ENCODE measurements around the gene C5orf34.
"Not testable (repeated sequence)": the region's sequence is repeated elsewhere in the genome, so short reads cannot be mapped to it uniquely, and the experiment has no call there.

Gene C5orf34, protein sequence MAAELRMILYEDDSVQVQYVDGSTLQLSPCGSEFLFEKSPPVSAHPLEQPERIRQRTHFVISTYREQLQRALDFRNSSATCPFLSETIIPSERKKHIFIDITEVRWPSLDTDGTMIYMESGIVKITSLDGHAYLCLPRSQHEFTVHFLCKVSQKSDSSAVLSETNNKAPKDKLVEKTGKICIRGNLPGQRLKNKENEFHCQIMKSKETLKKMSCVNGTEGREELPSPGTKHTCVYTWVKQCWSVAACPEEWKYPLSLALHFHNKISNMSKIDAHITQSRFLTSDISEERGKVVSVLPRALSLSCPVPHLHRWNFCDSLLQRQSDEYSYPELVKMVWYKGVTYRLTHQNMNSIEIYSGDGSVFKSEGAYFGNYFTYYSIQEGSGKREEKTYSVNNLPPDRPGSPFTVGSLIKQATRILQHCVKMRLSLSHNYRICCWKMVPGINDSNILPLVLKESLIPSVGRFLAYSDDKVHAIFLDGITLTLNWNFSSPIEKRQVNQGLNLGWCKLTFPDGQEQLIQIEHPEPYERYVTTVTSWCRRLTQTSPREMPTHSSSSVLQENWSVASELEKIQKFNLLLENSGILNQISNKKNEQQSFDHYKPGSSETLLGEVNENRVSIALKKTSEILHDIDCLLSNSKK

DNA sequence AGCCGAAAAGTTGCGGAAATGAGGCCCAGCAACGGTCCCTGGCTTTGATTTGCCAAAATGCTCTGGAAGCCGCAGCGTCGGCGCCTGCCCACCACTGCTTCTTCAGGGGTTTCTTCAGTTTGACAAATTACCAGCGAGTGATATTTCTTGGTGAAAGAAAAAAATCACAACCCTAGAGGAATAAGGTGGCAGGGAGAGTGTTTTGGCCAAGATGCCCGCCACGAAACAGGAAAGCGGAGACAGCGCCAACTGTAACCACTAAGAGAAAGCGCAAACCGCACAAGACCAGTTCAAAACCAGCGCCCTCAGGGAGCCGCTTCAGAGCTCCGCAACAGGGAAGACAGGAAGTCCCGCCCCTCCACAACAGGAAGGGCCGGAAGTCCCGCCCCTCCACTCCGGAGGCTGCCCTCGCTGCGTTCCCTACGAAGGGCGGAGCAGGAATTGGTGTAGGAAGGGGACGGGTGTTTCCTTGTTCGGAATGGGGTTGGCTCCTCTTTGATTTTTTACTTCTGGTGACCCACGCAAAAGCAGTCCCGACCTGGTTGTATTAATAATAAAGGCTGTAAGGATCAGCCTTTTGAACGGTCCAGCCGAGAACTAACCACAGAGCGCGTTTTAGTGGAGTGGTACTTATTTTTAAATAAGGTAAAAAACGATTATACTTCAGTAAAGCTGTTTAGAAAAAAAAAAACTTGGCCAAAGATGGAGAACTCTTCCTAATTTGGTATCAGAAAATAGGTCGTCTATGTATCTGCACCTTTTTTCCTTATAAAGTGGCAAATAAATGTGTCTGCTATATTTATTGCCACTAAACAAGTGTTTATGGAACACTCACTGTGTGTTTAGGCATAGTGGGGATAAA is at the start of gene C5orf34:
Gene C5orf34 (minus strand): TSS at position 333 of the 862 bp plus-strand sequence. CDS start 5,809 bp downstream, outside the sequence.
- DNase-seq, result peak; percentile 98

DNA sequence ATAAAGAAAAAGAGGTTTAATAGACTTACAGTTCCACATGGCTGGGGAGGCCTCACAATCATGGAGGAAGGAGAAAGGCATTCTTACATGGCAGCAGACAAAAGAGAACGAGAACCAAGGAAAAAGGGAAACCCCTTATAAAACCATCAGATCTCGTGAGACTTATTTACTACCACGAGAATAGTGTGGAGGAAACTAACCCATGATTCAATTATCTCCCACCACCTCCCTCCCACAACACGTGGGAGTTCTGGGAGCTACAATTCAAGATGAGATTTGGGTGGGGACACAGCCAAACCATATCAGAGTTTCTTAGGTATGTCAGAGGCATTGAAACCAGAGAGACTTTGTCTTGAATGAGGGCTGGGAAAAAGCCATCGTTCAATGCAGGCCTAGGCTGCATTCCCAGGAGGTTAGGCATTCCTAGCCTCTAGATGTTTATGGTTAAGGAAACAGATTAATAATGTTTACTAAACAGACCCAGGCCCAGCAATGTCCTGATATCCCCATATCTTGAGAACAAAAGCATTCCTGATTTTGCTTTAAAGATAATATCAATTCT is 49.4 kb upstream of the C5orf34 start:
- DNase-seq, result no peak

DNA sequence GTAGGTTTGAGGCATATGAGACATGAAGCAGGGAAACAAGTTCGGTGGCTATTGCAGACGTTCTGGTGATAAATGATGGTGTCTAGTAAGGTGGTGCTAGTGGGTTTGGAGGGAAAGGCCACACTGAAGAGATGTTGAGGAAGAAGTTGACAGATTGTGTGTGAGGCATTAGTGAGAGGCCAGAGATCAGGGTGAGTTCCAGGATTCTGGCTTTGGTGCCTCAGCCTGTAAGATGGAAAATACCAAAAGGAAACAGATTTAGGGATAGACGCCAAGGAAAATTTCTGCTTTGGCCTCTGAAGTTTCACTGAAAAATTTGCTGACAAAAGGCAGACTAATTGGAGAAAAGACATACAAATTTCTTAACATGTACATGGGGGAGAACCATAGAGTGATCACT is 48.4 kb upstream of the C5orf34 start:
- no peak for DNase-seq

DNA sequence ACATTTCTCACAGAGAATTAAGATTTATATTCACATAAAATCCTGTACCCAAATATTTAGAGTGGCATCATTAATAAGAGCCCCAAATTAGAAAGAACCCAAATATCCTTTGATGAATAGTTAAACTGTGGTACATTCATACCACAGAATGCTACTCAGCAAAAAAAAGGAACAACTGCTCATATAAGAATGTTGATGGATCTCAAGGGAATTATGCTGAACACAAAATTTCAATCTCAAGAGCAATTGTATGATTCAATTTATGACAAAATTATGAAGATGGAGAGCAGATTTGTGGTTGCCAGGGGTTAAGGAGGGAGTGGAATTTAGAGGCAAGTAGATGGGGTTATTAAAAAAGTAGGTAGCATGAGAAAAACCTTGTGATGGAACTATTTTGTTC is 46.4 kb upstream of the C5orf34 start:
- no peak for DNase-seq

DNA sequence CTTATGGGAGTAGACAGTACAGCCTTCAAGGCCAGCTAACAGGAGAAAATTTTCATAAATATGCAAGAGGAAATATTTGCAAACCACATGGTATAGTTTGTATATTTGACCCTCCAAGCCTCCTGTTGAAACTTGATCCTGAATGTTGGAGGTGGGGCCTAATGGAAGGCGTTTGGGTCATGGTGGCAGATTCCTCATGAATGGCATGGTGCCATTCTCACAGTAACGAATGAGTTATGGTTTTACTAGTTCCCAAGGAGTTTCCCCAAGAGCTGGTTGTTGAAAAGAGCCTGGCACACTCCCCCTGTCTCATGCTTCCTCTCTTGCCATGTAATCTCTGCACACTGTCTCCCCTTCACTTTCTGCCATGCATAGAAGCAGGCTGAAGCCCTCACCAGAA is 45.2 kb upstream of the C5orf34 start:
- DNase-seq, result no peak

DNA sequence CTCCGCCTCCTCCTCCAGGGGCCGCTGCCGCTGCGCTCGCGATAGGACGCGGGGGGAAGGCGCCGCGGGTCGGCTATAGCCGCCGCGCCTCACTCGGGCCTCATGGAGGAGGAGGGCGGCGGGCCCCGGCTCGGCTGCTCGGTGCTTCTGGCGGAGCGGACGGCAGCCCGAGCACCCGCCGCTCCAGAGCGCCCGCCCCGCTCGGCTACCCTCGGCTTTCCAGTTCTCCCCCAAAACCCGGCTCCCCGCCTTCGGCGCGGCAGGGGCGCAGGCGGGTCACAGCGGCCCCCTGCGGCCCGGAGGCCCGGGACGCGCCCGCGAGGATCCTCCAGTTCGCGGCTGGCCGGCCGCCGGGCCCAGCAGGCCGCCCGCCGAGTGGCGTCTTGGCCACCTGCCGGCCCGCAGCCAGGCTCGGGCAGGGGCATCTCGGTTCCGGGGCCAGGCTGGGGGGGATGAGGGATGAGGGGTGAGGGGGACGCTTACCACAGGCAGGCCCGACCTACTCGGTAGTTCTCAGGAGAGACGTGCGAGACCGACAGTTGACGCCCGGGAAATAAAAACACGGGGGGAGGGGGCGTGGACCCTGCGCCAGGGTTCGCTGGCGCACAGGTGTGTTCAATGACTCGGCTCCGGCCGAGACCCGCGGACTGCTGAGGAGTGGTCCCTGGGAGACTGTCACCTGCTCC is 42.1 kb upstream of the C5orf34 start, which contains the start of gene PAIP1:
Gene PAIP1 (minus strand): TSS at position 221 of the 686 bp plus-strand sequence. CDS start 231 bp downstream, outside the sequence.
- peak; percentile 85 for DNase-seq

DNA sequence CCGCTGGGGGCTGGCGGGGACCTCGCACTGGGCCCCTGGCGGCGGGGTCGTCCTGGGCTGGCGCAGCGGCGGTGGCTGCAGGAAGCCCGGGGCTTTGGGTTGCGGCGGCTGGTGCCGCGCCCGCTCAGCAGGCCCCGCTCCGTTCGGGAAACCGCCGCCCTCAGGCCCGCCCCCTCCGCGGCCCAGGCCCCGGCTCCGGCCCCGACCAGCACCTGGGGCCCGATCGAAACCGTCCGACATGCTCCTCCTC is 41.6 kb upstream of the C5orf34 start:
- not testable (repeated sequence) for DNase-seq

DNA sequence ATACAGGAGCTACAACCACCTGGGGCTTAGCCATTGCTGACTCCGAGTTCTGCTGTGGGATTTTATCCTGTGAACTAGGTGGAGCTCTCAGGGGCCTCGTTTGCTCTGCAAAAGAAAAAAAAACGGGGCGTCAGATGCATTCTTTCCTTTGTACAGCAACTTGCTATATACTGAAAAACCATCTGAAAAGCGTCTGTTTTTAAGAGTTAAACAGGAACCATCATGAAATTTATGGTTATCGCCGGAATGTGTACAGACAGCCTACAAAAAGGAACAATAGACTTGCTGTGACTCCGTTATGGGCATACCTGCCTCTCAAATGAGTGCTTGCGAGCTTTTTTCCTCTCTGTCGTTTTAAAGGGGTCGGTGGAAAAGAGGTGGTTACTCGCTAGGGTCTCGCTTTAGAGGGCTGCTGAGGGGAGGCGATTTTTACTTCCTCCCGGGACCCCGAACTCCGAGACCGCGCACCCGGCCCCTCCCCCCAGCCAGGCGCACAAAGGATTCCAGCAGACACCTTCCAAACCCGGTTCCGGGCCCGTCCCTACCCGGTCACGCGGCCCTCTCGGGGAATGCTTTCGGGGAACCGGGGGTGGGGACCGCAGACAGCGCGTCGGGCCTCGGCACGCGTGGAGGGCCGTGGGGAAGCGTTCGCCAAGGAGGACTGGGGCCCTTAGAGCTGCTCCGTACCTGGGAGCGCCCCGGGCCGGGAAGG is 41.1 kb upstream of the C5orf34 start:
- DNase-seq, result peak; percentile 57

DNA sequence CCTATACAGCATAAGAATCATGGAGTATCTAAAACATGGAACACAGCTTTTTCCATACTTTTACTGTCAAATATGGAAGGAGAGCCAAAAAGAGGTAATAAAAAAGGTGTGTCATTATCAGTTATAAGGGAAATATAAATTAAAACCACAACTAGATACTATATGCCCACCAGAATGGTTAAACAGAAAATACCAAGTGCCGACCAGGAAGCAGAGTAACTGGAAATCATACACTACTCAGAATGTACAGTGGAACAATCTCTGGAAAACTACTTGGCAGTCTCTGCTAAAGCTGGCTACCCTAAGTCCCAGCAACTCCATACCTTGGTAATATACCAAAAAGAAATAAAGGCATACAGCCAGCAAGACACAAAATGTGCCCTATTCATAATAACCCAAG is 39.5 kb upstream of the C5orf34 start:
- DNase-seq, result no peak

DNA sequence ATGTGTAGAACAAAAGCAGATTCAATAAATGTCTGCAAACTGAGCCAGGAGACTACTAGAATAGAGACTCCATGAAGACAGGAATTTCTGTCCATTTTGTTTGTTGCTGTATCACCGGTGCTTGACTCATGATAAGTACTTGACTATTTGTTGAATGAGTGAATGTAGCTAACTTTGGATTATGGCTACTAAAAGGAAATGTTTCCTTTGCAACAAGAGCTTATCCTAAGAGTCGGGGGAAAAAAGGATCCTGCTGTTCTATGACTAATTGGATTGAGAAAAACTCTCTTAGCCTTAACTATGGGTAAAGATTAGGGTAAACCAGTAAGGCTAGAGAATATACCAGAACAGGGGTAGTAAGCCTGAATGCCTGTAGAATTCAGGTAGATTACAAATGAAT is 38.4 kb upstream of the C5orf34 start:
- no peak for DNase-seq

DNA sequence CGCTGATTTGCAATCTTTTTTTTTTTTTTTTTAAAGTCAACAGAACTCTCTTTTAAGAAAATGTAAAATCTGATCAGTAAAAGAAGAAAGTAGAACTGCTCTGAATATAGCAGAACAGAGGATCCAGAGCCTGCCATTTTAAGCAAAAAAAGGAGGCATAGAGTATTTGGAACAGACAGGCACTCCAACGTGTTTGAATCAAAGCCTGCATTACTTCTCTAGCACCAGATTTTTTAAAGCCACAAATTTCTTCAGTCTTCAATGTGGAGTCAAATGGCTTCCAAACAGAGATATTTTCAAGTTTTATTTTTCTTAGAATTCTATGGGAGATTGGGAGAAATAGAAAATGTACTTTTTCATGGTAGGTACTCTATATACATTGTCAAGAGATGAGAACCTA is 36.8 kb upstream of the C5orf34 start:
- DNase-seq, result no peak

DNA sequence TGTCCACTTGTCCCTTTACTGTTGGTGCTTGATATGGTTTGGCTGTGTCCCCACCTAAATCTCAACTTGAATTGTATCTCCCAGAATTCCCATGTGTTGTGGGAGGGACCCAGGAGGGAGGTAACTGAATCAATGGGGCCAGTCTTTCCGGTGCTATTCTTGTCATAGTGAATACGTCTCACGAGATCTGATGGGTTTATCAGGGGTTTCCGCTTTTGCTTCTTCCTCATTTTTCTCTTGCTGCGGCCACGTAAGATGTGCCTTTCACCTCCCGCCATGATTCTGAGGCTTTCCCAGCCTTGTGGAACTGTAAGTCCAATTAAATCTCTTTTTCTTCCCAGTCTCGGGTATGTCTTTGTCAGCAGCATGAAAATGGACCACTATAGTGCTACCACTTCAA is 34.3 kb upstream of the C5orf34 start:
- not testable (repeated sequence) for DNase-seq

DNA sequence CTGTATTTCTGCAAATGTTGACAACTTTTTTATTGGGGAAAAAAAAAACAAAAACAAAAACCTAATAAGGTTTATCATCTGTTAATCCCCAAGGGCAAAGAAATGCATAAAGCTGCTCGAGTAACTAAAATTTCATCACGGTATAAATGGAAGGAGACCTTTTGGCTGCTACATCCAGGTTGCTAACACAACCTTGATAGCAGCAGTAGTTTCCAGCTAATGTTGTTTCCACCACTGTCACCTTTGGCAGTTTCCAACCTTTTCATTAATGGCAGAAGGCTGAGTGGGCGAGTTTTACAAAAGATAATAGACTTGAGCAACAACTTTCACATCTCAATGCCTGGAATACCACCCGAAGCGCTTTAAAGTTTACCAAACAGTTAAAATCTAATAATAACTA is 33.4 kb upstream of the C5orf34 start:
- DNase-seq, result no peak

DNA sequence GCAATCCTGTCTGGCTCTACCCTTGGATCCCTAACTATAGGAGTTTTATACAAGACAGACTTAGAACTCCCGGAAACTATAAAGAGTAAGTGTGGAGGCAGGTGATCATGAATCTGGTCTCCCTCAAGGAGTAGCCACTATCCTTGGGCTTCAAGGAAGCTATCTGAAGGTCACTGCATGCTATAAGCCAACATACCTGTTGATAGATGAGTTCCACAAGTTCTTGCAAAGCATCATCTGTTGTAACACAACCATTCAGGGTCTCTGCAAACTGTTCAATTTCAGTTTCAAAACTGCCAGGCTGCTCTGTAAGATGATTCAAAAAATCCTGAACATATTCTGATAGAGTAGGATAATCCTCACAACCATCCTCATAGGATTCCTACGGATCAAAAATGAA is 32.6 kb upstream of the C5orf34 start:
- DNase-seq, result no peak

DNA sequence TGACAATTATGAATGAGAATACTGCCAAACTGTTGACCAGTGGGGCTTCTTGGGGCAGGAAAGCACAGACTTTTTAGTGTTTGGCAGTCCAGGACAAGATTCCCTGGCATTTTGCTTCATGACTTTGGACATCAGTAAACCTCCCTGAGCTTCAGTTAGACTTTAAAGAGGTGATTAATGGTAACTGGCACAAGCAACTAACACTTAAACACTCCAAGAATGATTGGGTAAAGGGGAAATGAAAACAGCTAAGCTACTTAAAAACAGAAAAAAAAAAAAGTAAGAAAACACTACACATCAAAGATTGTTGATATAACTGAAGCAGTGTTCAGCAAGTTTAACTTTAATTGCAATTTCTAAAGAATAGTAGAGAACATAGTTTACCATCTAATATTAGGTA is 28.5 kb upstream of the C5orf34 start:
- DNase-seq, result no peak

DNA sequence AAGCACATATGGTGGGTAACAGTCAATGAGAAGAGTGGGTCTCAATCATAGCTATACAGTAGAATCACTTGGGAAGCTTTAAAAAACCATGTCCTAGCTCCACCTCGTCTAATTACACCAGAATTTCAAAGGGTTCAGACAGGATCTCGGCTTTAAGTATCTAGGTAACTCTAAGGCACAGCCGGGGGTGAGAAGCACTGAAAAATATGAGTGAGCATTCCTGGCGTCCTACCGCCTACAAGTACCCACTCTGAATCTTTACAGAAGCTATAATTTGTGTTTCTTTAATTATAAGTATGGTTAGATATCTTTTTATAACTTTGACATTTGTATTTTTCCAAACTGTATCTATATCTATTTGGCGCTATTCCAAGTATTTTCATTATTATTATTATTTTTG is 25.8 kb upstream of the C5orf34 start:
- no peak for DNase-seq

DNA sequence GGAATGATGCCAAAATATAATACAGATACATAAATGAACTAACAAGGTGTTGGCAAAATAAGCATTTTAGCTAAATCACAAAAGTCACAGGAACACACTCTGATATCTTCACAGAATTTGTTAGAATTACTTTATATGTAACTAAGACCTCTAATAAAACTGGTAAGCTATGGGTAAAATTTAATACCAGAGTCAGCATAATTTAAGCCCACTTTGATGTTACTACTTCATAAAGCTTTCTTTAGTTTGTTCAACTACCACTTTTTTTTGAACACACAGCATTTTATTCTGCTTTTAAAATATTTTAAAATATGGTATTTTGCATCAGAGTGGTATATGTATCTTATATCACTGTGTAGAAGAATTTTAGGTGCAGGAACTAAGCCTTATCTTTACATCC is 22.0 kb upstream of the C5orf34 start:
- DNase-seq, result no peak

DNA sequence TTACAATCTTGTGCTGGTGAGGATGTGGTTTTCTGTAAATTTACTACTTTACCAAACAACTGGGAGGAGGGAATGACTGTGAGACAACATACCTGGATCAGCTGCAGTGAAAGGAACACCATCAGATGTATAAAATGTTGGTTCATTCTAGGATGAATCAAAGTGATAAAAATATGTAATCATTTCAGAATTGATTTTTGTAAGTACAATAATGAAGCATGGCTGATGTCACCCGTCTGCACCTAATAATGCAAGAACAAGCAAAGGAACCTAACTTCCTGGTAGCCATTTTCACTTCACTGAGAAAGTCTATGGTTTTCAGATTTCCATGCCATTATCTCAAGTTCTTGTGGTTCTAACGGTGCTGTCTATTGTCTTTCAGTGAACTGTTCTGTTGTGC is 18.7 kb upstream of the C5orf34 start:
- no peak for DNase-seq

DNA sequence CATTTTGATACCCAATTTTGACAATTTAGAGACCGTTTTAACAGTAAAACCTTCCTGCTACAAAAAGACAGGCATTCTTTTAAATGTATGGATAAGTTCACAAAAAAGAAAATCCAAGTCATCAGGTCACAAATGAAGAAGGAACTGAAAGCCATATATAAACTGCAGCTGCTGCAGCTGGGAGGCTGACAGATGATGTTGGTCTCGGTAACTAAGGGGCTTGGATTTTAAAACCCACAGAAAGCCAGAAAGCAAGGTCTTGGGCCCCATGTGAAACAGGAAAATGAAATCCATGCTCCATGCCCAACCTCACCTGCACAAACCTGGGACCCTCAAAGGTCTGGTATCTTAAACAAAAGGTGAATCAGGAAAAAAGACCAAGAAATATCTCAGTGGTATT is 15.7 kb upstream of the C5orf34 start:
- no peak for DNase-seq

DNA sequence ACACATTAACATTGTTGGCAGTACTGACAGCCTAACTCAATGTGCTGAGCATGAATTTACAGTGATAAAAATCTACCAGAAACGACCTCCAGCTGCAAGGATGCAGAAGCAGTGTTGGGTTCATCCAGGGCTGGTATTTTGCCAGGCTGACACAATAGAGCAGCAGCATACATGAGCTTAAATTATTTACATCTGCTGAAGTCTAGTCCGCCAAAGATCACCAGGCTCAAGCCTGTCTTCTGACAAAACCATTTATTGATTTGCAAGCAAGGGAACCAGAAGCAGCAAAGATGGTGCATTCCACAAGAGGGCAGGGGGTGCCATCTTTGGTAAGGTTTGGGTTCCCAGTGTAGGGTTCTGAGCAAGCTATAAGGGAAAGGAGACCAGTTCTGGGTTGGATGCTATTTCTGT is 8.7 kb upstream of the C5orf34 start:
- no peak for DNase-seq

DNA sequence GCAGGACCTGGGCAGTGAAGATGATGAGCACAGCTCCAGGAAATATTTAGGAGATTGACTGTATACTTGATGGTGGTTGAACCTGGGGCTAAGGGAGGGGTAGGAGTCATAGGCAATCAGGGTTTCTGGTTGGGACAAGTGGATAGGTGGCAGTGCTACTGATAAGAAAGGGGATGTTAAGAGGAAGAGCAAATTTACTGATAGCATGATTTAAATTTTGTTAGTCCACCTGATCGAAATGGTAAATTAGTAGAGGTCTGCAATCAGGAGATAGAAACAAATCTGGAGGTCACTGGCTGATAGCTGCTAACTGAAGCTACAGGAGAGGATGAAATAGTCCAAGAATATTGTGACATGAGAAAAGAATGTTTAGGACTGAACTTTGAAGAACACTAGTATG is 5.7 kb upstream of the C5orf34 start:
- no peak for DNase-seq

DNA sequence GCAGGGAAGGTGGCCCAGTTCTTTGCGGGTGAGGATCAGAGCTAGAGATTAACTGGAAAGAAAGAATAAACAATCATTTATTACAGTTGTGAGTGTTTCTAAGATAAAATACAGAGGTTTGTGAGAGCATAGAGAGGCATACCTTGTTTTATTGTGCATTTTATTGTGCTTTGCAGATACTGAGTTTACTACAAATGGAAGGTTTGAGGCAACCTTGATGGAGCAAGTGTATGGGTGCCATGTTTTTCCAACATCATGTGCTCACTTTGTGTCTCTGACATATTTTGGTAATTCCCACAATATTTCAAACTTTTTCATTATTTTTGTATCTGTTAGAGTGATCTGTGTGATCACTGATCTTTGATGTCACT is 715 bp upstream of the C5orf34 start:
- DNase-seq, result no peak

Measured in inflammatory macrophage treated with lipopolysaccharide for 4 hours (primary cell).